HG02759 (cell line): Measurements from ENCODE around the gene SOWAHD.
"Not testable (repeated sequence)": the region's sequence is repeated elsewhere in the genome, so short reads cannot be mapped to it uniquely, and the experiment has no call there.

Source experiments
- ATAC-seq: cut with Tn5 transposase; IDR thresholded peaks from one replicate; pipeline ENCODE4 v1.9.1; 2021; ENCODE audit warnings: mild to moderate bottlenecking, moderate library complexity; ENCODE audit not compliant: unreplicated experiment

Gene SOWAHD, protein sequence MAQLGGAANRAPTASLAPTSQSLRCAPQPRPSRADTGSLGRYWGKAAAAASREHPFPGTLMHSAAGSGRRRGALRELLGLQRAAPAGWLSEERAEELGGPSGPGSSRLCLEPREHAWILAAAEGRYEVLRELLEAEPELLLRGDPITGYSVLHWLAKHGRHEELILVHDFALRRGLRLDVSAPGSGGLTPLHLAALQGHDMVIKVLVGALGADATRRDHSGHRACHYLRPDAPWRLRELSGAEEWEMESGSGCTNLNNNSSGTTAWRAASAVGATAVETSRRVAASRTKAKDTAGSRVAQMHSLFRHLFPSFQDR

DNA sequence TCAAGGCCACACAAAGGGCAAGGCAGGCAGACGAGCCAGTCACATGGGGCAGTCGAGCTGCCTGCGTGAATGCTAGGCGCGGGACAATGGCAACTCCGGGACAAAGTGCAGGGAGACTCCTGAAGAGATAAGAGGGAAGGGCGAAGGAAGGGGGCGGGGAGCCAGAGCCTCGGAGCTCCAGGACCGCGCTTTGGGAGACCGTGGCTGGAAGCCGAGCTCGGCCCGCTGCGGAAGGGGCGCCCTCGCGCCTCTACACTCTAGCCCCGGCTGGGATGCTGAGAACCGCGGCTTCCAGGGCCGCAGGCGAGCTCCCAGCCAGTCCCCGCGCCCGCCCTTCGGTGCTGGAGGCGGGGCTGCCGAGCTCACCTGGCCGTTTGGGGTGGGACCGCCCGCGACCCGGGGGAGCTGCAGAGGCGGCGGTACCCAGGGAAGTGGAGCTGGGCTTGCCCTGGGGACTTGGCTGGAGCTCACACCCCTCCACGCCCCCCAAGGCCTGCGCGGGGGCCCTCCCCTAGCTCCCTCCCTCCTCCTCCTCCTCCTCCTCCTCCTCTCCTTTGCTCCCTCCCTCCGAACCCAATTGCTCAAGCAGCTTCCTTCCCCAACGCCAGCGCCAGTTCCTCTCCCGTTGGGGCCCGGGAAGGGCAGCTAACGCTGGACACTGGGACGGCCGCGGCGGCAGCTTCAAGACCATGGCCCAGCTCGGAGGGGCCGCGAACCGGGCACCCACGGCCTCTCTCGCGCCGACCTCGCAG, at the start of gene SOWAHD:
TSS of gene SOWAHD (plus strand) at position 610 of the 752 bp plus-strand sequence. CDS start at position 690, 80 bp downstream.
- no peak for ATAC-seq

- no peak for ATAC-seq
Observed at GRCh38 chrX:119708936-119709335, 49.5 kb upstream of the SOWAHD start.

- no peak for ATAC-seq
Observed at GRCh38 chrX:119709630-119710029, 48.8 kb upstream of the SOWAHD start.

DNA sequence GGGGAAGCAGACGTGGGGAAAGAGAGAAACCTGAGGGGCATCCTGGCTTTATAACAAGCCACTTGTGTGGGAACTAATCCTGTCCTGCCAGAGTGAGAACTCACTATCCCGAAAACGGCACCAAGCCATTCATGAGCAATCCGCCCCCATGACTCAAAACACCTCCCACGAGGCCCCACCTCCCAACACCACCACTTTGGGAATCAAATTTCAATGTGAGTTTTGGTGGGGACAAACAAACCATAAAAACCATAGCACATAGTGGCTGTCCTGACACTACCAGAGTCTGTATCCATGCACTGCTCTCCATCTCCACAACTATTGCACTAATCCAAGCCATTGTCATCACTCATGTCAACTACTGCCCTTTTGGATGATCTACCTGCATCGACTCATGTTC, 36.9 kb upstream of the SOWAHD start:
- no peak for ATAC-seq

GRCh38 chrX:119721926-119722325, 36.5 kb upstream of the SOWAHD start:
- ATAC-seq, result no peak

- no peak for ATAC-seq
Observed at GRCh38 chrX:119726900-119727555, 31.4 kb upstream of the SOWAHD start.

- ATAC-seq, result no peak
Observed at GRCh38 chrX:119728487-119728886, 29.9 kb upstream of the SOWAHD start.

- ATAC-seq, result no peak
Observed at GRCh38 chrX:119729408-119730201, 28.8 kb upstream of the SOWAHD start.

- no peak for ATAC-seq
Observed at GRCh38 chrX:119734897-119735339, 23.5 kb upstream of the SOWAHD start.

DNA sequence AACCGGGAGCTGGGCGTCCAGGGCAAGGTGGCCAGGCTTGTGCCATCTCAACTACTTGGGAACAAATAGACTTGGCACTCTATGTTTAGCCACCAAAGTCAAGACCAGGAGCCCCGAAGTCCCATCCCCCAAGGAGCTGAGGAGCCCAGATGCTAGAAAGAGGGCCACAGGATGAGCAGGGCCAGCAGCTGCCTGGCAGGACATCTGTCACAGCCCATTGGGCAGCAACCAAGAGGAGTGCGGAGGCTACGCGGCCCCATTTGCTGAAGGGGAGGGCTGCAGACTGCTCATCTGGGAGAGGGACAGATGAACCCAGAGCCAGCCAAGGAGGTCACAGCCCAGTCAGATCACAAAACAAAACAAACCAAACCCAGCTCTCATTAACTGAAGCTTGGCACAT, 22.9 kb upstream of the SOWAHD start:
- ATAC-seq, result no peak

DNA sequence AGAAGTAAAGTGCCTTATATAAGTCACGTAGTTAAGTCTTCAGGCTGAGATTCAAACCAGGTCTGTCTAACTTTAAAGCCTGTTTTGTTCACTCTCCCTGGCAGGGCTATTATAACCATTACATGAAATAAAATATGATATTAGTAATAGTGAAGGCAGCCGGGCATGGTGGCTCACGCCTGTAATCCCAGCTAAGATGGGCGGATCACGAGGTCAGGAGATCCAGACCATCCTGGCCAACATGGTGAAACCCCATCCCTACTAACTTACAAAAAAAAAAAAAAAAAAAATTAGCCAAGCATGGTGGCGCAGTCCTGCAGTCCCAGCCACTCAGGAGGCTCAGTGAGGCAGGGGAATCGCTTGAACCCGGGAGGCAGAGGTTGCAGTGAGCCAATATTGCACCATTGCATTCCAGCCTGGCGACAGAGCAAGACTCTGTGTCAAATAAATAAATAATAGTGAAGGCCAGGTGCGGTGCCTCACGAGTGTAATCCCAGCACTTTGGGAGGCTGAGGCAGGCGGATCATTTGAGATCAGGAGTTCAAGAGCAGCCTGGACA, 22.1 kb upstream of the SOWAHD start:
- no peak for ATAC-seq

- no peak for ATAC-seq
Observed at GRCh38 chrX:119738742-119739141, 19.6 kb upstream of the SOWAHD start.

GRCh38 chrX:119745283-119745848, 13.0 kb upstream of the SOWAHD start:
- ATAC-seq, result no peak

DNA sequence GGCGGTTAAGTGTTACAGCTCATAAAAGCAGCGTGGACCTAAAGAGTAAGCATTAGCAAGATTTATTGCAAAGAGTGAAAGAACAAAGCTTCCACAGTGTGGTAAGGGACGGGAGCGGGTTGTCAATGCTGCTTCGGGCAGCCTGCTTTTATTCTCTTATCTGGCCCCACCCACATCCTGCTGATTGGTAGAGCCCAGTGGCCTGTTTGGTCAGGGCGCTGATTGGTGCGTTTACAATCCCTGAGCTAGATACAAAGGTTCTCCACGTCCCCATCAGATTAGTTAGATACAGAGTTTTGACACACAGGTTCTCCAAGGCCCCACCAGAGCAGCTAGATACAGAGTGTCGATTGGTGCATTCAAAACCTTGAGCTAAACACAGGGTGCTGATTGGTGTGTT, 8.3 kb upstream of the SOWAHD start:
- ATAC-seq, result not testable (repeated sequence)

DNA sequence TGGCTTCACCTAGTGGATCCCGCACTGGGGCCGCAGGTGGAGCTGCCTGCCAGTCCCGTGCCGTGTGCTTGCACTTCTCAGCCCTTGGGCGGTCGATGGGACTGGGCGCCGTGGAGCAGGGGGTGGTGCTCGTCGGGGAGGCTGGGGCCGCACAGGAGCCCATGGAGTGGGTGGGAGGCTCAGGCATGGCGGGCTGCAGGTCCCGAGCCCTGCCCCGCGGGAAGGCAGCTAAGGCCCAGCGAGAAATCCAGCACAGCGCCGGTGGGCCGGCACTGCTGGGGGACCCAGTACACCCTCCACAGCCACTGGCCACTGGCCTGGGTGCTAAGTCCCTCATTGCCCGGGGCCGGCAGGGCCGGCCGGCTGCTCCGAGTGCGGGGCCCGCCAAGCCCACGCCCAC, 7.6 kb upstream of the SOWAHD start:
- ATAC-seq, result not testable (repeated sequence)

- no peak for ATAC-seq
Observed at GRCh38 chrX:119753001-119753400, 5.4 kb upstream of the SOWAHD start.

DNA sequence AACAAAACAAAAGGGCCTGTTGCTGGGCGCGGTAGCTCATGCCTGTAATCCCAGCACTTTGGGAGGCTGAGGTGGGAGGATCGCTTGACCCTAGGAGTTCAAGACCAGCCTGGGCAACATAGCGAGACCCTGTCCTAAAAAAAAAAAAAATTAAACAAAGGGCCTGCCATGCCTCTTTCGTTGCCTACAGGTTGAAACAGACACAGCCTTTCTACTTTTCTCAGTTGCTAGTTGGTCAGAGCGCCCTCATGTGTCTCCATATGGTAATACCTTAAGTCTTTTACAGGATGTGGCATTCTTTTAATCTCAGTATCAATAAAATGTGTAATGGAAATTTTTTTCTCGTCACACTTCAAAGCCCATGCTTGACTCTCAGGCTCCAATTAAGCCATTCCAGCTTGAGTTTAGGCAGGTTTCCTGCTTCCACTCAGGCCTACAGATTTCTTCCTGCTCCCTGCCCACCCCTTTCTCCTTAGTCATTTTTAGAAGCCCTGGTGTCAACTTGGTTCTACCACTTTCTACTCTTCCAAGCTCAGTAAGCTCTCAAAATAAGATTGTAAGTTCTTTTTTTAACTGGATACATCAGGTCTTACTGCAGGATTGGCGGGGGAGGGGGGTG, 4.6 kb upstream of the SOWAHD start:
- ATAC-seq, result no peak

DNA sequence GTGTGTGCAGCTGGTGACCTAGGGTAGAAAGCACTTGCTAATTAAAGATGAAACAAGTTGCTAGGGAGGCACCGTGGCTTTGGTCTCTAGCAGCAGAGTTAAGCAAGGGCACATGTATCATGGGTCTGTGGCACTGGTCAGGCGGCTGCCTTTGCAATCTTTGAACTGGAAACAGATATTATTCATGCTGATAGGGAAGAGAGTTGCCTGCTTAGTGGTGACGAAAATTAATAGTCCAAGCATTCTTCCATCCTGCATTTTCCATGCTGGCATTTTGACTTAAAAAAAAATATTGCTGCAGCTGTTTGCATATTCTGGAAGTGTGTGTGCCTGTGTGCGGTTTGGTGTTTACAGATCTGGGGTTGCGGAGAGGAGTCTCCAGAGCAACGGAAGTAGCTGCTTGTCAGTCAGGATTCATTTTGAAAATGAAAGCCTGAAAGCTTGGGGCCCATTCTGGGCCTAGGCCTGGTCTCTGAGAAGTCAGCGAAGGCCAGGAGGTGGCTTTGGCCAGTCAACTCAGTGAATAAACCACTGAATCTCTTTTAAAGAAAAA, 2.3 kb upstream of the SOWAHD start:
- peak; percentile 72 for ATAC-seq

DNA sequence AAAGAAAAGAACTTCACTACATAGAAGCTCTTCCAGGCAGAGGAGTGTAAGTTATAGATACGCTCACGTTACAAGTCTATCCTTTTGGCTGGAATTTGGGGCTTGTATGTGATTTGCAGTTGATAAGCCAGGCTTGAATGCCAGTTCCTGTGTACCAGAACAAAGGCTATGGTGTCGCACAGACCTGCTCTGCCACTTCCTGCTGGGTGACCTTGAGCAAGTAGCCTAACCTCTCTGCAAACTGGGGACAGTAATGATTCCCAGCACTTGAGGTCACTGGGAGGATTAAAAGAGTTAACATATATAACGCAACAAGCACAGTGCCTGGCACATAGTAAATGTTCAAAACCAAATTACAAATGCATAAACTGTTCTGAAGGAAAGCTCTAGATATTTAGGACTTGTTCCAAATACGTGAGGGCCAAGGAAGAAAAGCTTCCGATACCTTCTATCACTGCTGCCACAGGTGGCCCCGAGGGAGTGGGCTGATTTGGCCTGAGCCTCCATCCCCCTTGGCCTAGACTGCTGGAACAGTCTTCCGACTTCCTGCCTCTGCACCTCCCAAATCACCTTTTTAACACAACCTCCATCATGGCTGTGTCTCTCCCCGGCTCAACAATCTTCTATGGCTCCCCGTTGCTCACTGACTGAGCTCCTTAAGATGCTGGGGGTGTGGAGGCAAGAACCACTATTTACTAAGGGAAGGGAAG, 1.3 kb upstream of the SOWAHD start:
- no peak for ATAC-seq
